ENCODE data around the gene TMC7. TPM values are rescaled to one million over a fixed set of nuclear protein-coding genes. Genes with fewer than 3 reads are reported as not detected.
A peak's percentile ranks its signal among the peaks of the same experiment; 100 is the strongest.

TMC7 gene
- total RNA-seq, 1 experiment from 2014 or later: 1.9 TPM

DNA sequence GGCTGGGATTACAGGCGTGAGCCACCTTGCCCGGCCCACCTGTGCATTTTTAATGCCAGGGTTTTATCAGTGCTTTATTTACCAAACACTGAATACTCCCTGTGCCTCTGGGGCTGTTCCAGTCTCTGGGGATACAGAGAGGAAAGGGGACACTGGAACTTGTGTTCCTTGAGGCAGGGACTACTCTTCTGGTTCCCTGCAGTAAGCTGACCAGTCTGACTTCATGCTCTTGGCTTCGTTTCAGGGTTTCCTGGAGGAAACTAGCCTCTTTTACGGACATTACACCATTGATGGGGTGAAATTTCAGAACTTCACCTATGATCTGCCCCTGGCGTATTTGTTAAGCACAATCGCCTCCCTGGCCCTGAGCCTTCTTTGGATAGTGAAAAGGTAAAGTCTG lies 46.2 kb downstream of the TMC7 start:
- DNase-seq (ENCODE audit: low read depth): no peak

DNA sequence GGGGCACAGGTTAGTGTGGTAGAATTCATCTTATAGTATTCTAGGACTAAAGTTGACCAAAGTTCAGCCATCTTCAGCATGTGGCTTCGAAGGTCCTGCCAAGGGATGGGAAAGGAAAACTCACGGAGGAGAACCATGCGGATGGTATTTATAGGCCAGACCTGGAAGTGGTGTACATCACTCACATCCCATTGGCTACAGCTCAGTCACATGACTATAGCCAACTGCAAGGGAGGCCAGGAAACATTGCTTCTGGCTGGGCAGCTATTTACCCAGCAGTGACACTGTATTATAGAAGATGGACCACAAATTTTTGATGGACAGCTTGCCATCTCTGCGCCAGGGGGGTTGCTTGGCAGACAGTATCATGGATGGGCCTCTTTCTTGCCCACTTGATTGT lies 48.0 kb downstream of the TMC7 start:
- DNase-seq (ENCODE audit: low read depth): no peak

- DNase-seq (ENCODE audit: low read depth): no peak
Observed at GRCh38 chr16:19033761-19034160, 50.0 kb downstream of the TMC7 start.

- no peak for DNase-seq (ENCODE audit: low read depth)
Observed at GRCh38 chr16:19040400-19040799, 56.7 kb downstream of the TMC7 start.

DNA sequence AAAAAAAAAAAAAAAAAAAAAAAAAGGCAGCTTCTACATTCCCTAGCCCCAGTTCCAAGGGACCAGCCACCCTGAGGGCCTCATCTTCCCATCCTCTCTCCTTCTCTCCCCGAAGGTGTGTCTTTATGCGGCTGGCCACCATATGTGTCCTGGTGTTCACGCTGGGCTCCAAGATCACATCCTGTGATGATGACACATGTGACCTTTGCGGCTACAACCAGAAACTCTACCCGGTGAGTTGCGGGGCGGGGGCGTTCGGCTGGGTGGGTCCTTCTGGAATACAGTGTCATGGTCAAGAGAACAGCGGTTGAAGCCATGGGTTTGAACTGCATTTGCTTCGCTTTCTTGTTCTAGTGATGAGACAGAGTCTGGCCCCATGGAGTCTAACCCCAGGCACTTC lies 61.0 kb downstream of the TMC7 start:
- no peak for DNase-seq (ENCODE audit: low read depth)

- no peak for DNase-seq (ENCODE audit: low read depth)
Observed at GRCh38 chr16:19046062-19046461, 62.3 kb downstream of the TMC7 start.

GRCh38 chr16:19062706-19063105 lies 79.0 kb downstream of the TMC7 start:
- no peak for DNase-seq (ENCODE audit: low read depth)

GRCh38 chr16:19066988-19067348 lies 83.2 kb downstream of the TMC7 start:
- DNase-seq (ENCODE audit: low read depth): no peak

GRCh38 chr16:19067349-19068236 lies 83.9 kb downstream of the TMC7 start, which contains the start of gene COQ7:
COQ7 (plus strand) TSS chr16:19067614; CDS start chr16:19067665, 51 bp downstream.
- DNase-seq (ENCODE audit: low read depth): peak; percentile 99

GRCh38 chr16:19068237-19068815 lies 84.6 kb downstream of the TMC7 start:
- DNase-seq (ENCODE audit: low read depth): no peak

- DNase-seq (ENCODE audit: low read depth): peak; percentile 65
Observed at GRCh38 chr16:19071811-19072777, 88.4 kb downstream of the TMC7 start.

DNA sequence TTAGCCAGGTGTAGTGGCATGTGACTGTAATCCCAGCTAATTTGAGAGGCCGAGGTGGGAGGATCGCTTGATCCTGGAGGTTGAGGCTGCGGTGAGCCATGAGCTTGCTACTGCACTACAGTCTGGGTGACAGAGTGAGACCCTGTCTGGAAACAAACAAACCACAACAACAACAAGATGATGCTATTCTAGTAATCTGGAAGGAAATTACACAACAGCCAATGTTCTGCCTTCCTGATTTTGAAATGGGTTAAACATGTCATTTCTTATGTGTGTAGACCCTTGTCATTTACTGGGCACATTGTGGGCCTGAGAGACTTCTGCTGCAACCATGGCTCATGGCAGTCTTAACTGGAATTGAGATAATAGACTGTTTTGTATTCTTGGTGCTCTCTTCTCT lies 89.6 kb downstream of the TMC7 start:
- DNase-seq (ENCODE audit: low read depth): no peak

GRCh38 chr16:19073863-19074262 lies 90.1 kb downstream of the TMC7 start:
- no peak for DNase-seq (ENCODE audit: low read depth)

GRCh38 chr16:19075511-19075910 lies 91.8 kb downstream of the TMC7 start:
- no peak for DNase-seq (ENCODE audit: low read depth)

DNA sequence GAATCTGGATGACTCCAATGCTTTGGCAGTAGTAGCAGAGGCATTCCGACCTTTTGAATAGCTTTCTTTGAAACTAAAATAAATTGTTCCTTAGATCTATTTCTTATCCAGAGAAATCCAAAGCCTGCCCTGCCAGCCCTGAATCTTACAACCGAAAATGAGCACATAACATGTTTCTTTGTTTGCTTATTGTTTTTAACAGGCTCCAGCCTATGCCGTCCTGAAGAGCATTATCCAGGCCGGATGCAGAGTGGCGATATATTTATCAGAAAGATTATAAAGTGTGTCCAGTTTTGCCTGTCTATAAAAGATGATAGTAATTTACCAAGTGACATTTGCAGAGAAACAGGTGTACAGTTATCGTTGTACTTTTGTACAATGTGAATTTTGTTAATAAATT lies 94.1 kb downstream of the TMC7 start:
- DNase-seq (ENCODE audit: low read depth): no peak

DNA sequence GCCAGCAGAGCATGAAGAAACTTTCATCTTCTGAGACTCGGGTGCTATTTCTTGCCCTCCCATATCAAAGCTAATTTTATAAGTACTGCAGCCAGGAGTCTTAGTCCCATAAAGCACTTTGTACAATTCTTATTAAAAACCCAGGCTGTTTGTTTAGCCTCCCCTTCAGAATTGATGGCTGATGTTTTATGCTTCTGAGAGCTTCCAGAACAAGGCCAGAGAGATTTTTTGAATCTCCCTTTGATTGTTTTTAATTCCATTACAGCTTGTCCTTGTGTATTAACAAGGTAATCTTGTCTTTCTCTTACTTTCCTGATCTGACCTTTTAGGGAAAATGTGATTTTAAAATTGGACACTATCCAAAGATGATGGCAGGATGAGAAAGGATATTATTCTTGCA lies 99.9 kb downstream of the TMC7 start:
- DNase-seq (ENCODE audit: low read depth): no peak

DNA sequence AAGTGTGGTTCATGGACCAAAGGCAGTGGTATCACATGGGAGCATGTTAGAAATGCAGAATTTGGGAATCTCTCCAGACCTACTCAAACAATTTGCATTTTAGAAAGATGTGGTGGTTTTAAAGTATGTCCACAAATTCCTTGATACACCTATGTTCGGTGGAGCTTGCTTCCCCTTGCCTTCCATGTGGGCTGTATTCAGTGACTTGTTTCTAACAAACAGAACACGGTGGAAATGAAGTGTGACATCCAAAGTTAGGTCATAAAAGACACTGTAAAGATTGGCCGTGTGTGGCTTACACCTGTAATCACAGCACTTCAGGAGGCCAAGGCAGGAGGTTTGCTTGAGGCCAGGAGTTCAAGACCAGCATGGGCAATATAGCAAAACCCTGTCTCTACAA lies 100.4 kb downstream of the TMC7 start:
- DNase-seq (ENCODE audit: low read depth): no peak

GRCh38 chr16:19084879-19085278 lies 101.1 kb downstream of the TMC7 start:
- no peak for DNase-seq (ENCODE audit: low read depth)

DNA sequence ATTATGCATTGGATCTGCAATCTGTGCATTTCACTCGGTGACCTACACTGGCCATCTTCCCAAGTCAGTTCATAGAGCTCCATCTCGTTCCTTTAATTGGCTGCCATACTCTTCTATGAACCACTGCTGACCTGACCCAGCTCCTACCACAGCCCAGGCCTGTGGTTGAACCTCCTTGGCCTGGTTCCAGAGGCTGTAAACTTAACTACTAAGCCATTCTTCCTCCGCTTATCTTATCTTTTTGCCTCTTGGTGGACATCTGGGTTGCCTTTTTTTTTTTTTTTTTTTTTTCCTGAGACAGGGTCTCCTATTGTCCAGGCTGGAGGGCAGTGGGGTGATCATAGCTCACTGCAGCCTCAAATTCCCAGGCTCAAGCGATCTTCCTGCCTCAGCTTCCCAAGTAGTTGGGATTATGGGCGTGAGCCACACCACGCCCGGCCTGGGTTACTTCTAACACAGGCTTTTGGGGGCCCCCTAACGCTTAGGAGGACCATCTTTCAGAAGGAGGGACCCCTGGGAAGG lies 102.0 kb downstream of the TMC7 start:
- peak; percentile 49 for DNase-seq (ENCODE audit: low read depth)

- peak; percentile 91 for DNase-seq (ENCODE audit: low read depth)
Observed at GRCh38 chr16:19086322-19087199, 102.8 kb downstream of the TMC7 start.

GRCh38 chr16:19088341-19088916 lies 104.7 kb downstream of the TMC7 start:
- no peak for DNase-seq (ENCODE audit: low read depth)
